HUES64 (cell line): ENCODE data around the gene TEX54.
A peak's percentile ranks its signal among the peaks of the same experiment; 100 is the strongest.

ENCODE experiments used
- H3K27ac ChIP-seq: 2 replicates; pipeline ENCODE4 v1.7.0; 2013; ENCODE audit warnings: low read depth, low read length, inconsistent platforms
- H3K27me3 ChIP-seq: 2 replicates; pipeline ENCODE4 v1.6.1; 2013; ENCODE audit warnings: mild to moderate bottlenecking, low read length; ENCODE audit not compliant: insufficient read depth
- H3K36me3 ChIP-seq: 2 replicates; pipeline ENCODE4 v1.6.1; 2013; ENCODE audit warnings: mild to moderate bottlenecking, low read length; ENCODE audit not compliant: insufficient read depth
- H3K4me1 ChIP-seq: 2 replicates; pipeline ENCODE4 v1.6.1; 2013; ENCODE audit warnings: mild to moderate bottlenecking, low read length, moderate library complexity; ENCODE audit not compliant: insufficient read depth
- H3K4me3 ChIP-seq: 2 replicates; pipeline ENCODE4 v1.5.1; 2013; ENCODE audit warnings: mild to moderate bottlenecking, low read length, moderate library complexity
- H3K9ac ChIP-seq: 2 replicates; pipeline ENCODE4 v1.6.1; 2013; ENCODE audit warnings: mild to moderate bottlenecking, low read depth, low read length
- H3K9me3 ChIP-seq: 2 replicates; pipeline ENCODE4 v1.6.1; 2013; ENCODE audit warnings: low read depth, low read length; ENCODE audit not compliant: insufficient read depth
- WGBS: fragments of 150-250, 120-280 bp; methylation state at CpG from one replicate; pipeline ENCODE4 v1.1.7; 2013; ENCODE audit warnings: missing lambda C conversion rate; 5-methylcytosine and 5-hydroxymethylcytosine counted together

TEX54 gene

GRCh38 chr11:62799486-62799885, 33.2 kb downstream of the TEX54 start:
- Histone ChIP-seq H3K27ac (no peak overlapping the region), H3K36me3 (peaks cover 92% of the 10 kb centered on the region), H3K27me3 (no peaks in the 10 kb centered on the region), H3K9ac (no peak overlapping the region), H3K4me3 (no peak overlapping the region), H3K9me3 (no peaks in the 10 kb centered on the region), H3K4me1 (peaks cover 7% of the 10 kb centered on the region; the same call in 1 of the 2 replicates)
- 92% methylated on average over 10 of the region's 10 CpGs for WGBS

GRCh38 chr11:62796281-62796680, 36.4 kb downstream of the TEX54 start:
- 89% methylated on average over 7 of the region's 7 CpGs for WGBS
- Histone ChIP-seq H3K9ac (no peak overlapping the region), H3K36me3 (peaks cover 90% of the 10 kb centered on the region), H3K27ac (no peak overlapping the region), H3K27me3 (no peaks in the 10 kb centered on the region), H3K9me3 (no peaks in the 10 kb centered on the region), H3K4me3 (no peak overlapping the region), H3K4me1 (peaks cover 2% of the 10 kb centered on the region; the same call in 1 of the 2 replicates)

DNA sequence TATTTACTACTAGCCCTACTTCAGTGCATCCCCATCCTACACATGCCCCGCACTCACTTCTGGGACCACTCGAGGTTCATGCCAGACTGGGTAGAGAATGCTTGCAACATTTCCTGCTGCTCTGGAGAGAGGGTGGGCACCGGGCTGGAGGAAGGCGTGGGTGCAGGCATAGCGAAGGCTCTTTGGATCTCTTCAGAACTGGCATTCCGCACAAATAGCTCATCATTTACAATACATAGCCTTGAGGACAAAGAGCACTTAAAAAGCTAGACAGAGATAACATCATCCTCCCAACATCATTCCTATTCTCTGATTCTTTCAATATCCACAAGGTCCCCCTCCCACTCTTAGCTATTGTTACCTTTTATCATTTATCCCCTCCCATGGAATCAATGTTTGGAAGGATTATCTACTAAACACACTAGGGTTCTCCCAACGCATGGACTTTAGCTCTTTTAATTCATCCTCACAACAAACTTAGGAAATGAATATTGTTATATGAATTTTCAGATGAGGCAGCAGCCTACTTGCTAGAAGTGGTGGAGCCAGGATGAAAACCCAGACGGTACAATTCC, 38.4 kb downstream of the TEX54 start:
- Histone ChIP-seq H3K4me1 (peaks cover 2% of the 10 kb centered on the region; the same call in 1 of the 2 replicates), H3K9ac (no peak overlapping the region), H3K9me3 (no peaks in the 10 kb centered on the region), H3K27ac (no peak overlapping the region), H3K36me3 (peaks cover 85% of the 10 kb centered on the region), H3K27me3 (no peaks in the 10 kb centered on the region), H3K4me3 (no peak overlapping the region)
- 97% methylated on average over 7 of the region's 8 CpGs for WGBS

DNA sequence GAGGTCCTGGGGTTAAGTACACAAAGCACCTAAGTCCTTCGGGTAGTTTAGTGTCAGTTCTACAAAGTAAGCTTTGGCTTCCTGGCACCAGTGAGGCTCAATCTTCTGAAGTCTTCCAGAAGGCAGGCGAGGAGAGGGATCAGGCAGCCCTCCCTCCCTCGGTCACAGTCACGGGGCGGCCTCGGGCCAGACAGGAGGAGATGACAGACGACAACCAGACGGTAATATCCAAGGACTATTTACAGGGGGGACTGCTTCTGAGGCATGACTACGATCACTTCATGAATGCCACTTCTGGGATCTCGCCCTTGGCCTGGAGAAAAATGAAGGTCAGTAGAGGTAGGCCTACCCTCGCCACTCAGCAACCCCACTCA, 40.5 kb downstream of the TEX54 start:
- peak overlapping the region; percentile 97 for H3K4me3 ChIP-seq
- no peaks in the 10 kb centered on the region for H3K27me3 ChIP-seq
- H3K27ac ChIP-seq = peak overlapping the region; percentile 61; the same call in 1 of the 2 replicates
- peaks cover 2% of the 10 kb centered on the region; the same call in 1 of the 2 replicates for H3K4me1 ChIP-seq
- 54% methylated on average over 11 of the region's 11 CpGs for WGBS
- H3K36me3 ChIP-seq = peaks cover 72% of the 10 kb centered on the region
- peak overlapping the region; percentile 3; the same call in 1 of the 2 replicates for H3K9ac ChIP-seq
- no peaks in the 10 kb centered on the region for H3K9me3 ChIP-seq

DNA sequence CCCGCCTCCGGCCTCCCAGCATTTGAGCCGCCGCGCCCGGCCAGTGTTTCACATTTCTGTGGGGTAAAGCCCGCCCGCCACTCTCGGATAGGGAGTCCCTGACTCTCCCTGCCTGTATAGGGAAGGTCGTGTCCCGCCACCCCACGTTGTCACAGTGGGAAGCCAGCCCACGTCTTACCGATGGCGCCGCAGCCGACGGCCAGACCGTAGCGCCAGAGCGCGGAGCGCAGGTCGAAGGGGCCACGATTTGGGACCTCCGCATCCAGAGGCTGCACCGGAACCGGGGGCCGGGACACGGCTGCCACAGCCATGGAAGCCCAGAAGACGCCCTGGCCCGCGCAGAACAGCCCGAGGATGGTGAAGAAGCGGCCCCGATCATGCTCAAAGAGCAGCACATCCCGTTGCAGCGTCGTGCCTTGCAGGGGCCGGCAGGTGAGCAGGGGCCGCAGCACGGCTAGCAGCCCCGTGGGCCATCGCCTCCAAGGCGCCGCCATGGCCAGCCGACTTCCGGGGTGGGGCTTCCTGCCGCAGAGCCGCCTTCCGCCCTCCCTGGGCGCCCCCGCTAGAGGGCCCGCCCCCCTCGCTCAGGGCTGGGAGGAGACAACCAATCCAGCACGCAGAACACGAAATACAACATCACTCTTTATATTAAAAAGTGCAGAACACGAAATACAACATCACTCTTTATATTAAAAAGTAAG, 41.0 kb downstream of the TEX54 start, which contains the start of gene TMEM223:
TMEM223 (minus strand) TSS at position 506 of the 701 bp plus-strand sequence; CDS start at position 494, 12 bp downstream.
- WGBS = 1% methylated on average over 57 of the region's 58 CpGs
- H3K9me3 ChIP-seq = no peaks in the 10 kb centered on the region
- H3K4me1 ChIP-seq = peaks cover 2% of the 10 kb centered on the region; the same call in 1 of the 2 replicates
- no peaks in the 10 kb centered on the region for H3K27me3 ChIP-seq
- peak within 1 kb of the TSS; percentile 97 for H3K9ac ChIP-seq
- H3K27ac ChIP-seq = peak within 1 kb of the TSS; percentile 86
- peaks cover 66% of the 10 kb centered on the region for H3K36me3 ChIP-seq
- peak within 1 kb of the TSS; percentile 97 for H3K4me3 ChIP-seq

- peaks cover 56% of the 10 kb centered on the region for H3K36me3 ChIP-seq
- no peak overlapping the region for H3K4me3 ChIP-seq
- no peaks in the 10 kb centered on the region for H3K27me3 ChIP-seq
- peaks cover 2% of the 10 kb centered on the region; the same call in 1 of the 2 replicates for H3K4me1 ChIP-seq
- no peaks in the 10 kb centered on the region for H3K9me3 ChIP-seq
- H3K27ac ChIP-seq = no peak overlapping the region
- no peak overlapping the region for H3K9ac ChIP-seq
- WGBS = 94% methylated on average over 3 of the region's 3 CpGs
These were observed 43.1 kb downstream of the TEX54 start for GRCh38 chr11:62789576-62789975.

DNA sequence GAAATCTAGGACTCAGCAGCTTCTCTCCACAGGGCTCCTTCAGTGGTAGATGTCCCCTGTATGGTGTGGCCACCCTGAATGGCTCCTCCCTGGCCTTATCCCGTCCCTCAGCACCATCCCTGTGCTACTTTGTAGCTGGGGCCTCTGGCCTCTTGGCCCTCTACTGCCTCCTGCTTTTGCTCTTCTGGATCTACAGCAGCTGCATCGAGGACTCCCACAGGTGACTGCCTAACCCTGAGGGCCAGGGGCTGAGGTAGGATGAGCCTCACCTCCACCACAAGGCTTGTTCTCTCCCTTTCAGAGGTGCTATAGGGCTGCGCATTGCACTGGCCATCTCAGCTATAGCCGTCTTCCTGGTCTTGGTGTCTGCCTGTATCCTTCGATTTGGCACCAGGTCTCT, 43.6 kb downstream of the TEX54 start:
- Histone ChIP-seq H3K9me3 (no peaks in the 10 kb centered on the region), H3K4me1 (peaks cover 2% of the 10 kb centered on the region; the same call in 1 of the 2 replicates), H3K9ac (no peak overlapping the region), H3K27ac (peak overlapping the region; percentile 28; the same call in 1 of the 2 replicates), H3K27me3 (no peaks in the 10 kb centered on the region), H3K4me3 (peak overlapping the region; percentile 84; the same call in 1 of the 2 replicates), H3K36me3 (peaks cover 52% of the 10 kb centered on the region)
- WGBS = 90% methylated on average over 5 of the region's 5 CpGs

GRCh38 chr11:62787005-62787759, 45.5 kb downstream of the TEX54 start, which contains the start of gene TMEM179B:
TMEM179B (plus strand) TSS chr11:62787402; CDS start chr11:62787432, 30 bp downstream.
- Histone ChIP-seq H3K4me1 (peaks cover 2% of the 10 kb centered on the region; the same call in 1 of the 2 replicates), H3K27me3 (no peaks in the 10 kb centered on the region), H3K9me3 (no peaks in the 10 kb centered on the region), H3K9ac (peak within 1 kb of the TSS; percentile 92), H3K36me3 (peaks cover 50% of the 10 kb centered on the region), H3K4me3 (peak within 1 kb of the TSS; percentile 84), H3K27ac (peak within 1 kb of the TSS; percentile 95)
- under 1% methylated on average over 88 of the region's 88 CpGs for WGBS

DNA sequence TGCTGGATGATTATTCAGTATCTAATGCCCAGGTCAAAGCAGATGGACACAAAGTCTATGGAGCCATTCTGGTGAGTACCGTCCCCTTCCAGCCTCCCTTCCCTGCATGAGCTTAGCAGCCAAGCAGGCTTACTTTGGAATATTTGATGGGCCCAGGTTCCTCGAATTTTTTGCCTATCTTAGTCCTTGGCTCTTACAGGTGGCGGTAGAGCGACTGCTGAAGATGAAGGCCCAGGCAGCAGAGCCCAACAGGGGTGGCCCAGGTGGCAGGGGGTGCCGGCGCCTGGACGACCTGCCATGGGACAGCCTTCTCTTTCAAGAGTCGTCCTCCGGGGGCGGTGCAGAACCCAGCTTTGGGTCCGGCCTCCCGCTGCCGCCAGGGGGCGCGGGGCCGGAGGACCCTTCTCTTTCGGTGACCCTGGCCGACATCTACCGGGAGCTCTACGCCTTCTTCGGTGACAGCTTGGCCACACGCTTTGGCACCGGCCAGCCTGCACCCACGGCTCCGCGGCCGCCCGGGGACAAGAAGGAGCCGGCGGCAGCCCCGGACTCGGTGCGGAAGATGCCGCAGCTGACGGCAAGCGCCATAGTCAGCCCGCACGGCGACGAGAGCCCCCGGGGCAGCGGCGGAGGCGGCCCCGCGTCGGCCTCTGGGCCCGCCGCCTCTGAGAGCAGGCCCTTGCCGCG, 46.2 kb downstream of the TEX54 start:
- Histone ChIP-seq H3K9me3 (no peaks in the 10 kb centered on the region), H3K27ac (peak overlapping the region; percentile 95; the same call in 1 of the 2 replicates), H3K36me3 (peaks cover 54% of the 10 kb centered on the region), H3K4me3 (peak overlapping the region; percentile 84), H3K4me1 (no peaks in the 10 kb centered on the region; the same call in 1 of the 2 replicates), H3K9ac (peak overlapping the region; percentile 92), H3K27me3 (no peaks in the 10 kb centered on the region)
- 4% methylated on average over 51 of the region's 51 CpGs for WGBS

- H3K4me3 ChIP-seq = no peak overlapping the region
- H3K27ac ChIP-seq = no peak overlapping the region
- peaks cover 50% of the 10 kb centered on the region for H3K36me3 ChIP-seq
- H3K27me3 ChIP-seq = no peaks in the 10 kb centered on the region
- H3K9me3 ChIP-seq = no peaks in the 10 kb centered on the region
- H3K4me1 ChIP-seq = no peaks in the 10 kb centered on the region; the same call in 1 of the 2 replicates
- H3K9ac ChIP-seq = no peak overlapping the region
- WGBS = 99% methylated on average over 7 of the region's 7 CpGs
These were observed 49.9 kb downstream of the TEX54 start for GRCh38 chr11:62782753-62783152.
